Endothelial cell of umbilical vein (primary cell): ENCODE results near the gene FAM47C. TPM values are rescaled to one million over a fixed set of nuclear protein-coding genes. Genes with fewer than 3 reads are reported as not detected.

Experiments used
- BruUV-seq: library from RNA; stranded (reverse); fragments of 400-500 nt; replicated peaks from 2 replicates; lab custom pipeline; 2021; lab: Mats Ljungman, UMichigan
- CTCF ChIA-PET: fragments of 300-600, 350-600 bp; sonication (Branson Sonifier 250); formaldehyde crosslinking; loops from one replicate; lab custom pipeline; 2021; ENCODE audit warnings: antibody characterized with exemption, inconsistent platforms; lab: Charles Lee
- POLR2A ChIA-PET: fragments of 300-600, 350-600 bp; sonication (Branson Sonifier 250); formaldehyde crosslinking; loops from one replicate; lab custom pipeline; 2021; ENCODE audit warnings: antibody characterized with exemption, inconsistent platforms; lab: Charles Lee
- DNase-seq: peaks from one replicate; pipeline ENCODE4 v3.0.0-alpha.2; 2011; ENCODE audit warnings: low read depth, low spot score
- FAIRE-seq: peaks from 2 replicates; lab custom pipeline; 2011; peaks lifted over from hg19 to GRCh38; lab: Jason Lieb, UNC
- H2AFZ ChIP-seq: 2 replicates; pipeline ENCODE4 v1.6.0; 2012; ENCODE audit warnings: low read depth, low read length, control low read depth, inconsistent platforms
- H3K27ac ChIP-seq: 2 replicates; pipeline ENCODE4 v1.5.1; 2011; ENCODE audit warnings: low read depth, mild to moderate bottlenecking, control low read depth, low read length, moderate library complexity; ENCODE audit not compliant: insufficient read depth
- H3K27me3 ChIP-seq, 2 experiments: 2 replicates each; pipeline versions ENCODE4 v1.6.0 to v1.6.1; 2011; ENCODE audit warnings: low read length in 2 of 2, mixed read lengths in 1 of 2; ENCODE audit not compliant: control insufficient read depth in 2 of 2, insufficient read depth in 2 of 2
- H3K36me3 ChIP-seq, 2 experiments: 2 replicates in 1 of 2; 3 replicates in 1 of 2; pipeline ENCODE4 v1.5.1; 2011; ENCODE audit warnings: low read length in 2 of 2, mild to moderate bottlenecking in 1 of 2, moderate library complexity in 1 of 2; ENCODE audit not compliant: control insufficient read depth in 2 of 2, insufficient read depth in 2 of 2; ENCODE audit errors: extremely low read depth in 1 of 2
- H3K4me1 ChIP-seq: 3 replicates; pipeline ENCODE4 v1.5.1; 2011; ENCODE audit warnings: mild to moderate bottlenecking, low read length; ENCODE audit not compliant: control insufficient read depth, insufficient read depth; ENCODE audit errors: extremely low read depth
- H3K4me2 ChIP-seq: 2 replicates; pipeline ENCODE4 v1.6.1; 2011; ENCODE audit warnings: low read length, control low read depth, mixed read lengths; ENCODE audit not compliant: insufficient read depth
- H3K4me3 ChIP-seq, 3 experiments: fragments of 200-600 bp in 1 of 3; sonication (generic), shearing (Covaris generic) in 1 of 3; replicated peaks in 1 of 3; 2 replicates each; pipeline ENCODE4 v1.5.1; 2011 to 2016; ENCODE audit warnings: control low read depth in 3 of 3, low read length in 3 of 3, mild to moderate bottlenecking in 2 of 3, inconsistent platforms in 1 of 3, low read depth in 1 of 3, moderate library complexity in 1 of 3; ENCODE audit not compliant: insufficient read depth in 1 of 3
- H3K79me2 ChIP-seq: 2 replicates; pipeline ENCODE4 v1.6.0; 2012; ENCODE audit warnings: low read length, inconsistent platforms; ENCODE audit not compliant: control insufficient read depth, insufficient read depth
- H3K9ac ChIP-seq: replicated peaks from 2 replicates; pipeline ENCODE3; 2011; ENCODE audit warnings: low read length, control low read depth; ENCODE audit not compliant: insufficient read depth; ENCODE audit errors: extremely low read depth
- H3K9me1 ChIP-seq: replicated peaks from 3 replicates; pipeline ENCODE4 v1.6.0; 2011; ENCODE audit warnings: mild to moderate bottlenecking, low read length; ENCODE audit not compliant: control insufficient read depth, insufficient read depth; ENCODE audit errors: extremely low read depth
- H3K9me3 ChIP-seq: replicated peaks from 2 replicates; pipeline ENCODE4 v1.5.1; 2012; ENCODE audit warnings: low read length, inconsistent platforms; ENCODE audit not compliant: control insufficient read depth, insufficient read depth
- H4K20me1 ChIP-seq: replicated peaks from 2 replicates; pipeline ENCODE3; 2011; ENCODE audit warnings: mild to moderate bottlenecking, low read length; ENCODE audit not compliant: control insufficient read depth, insufficient read depth; ENCODE audit errors: extremely low read depth
- EZH2 ChIP-seq: IDR thresholded peaks from 2 replicates; pipeline ENCODE4 v1.6.1; 2012; ENCODE audit warnings: borderline replicate concordance, low read depth, mild to moderate bottlenecking, moderate library complexity, low read length, inconsistent platforms; ENCODE audit not compliant: severe bottlenecking
- FOS ChIP-seq: IDR thresholded peaks from 2 replicates; pipeline ENCODE4 v1.6.1; 2011; ENCODE audit warnings: mild to moderate bottlenecking, low read length, moderate library complexity, borderline replicate concordance; ENCODE audit not compliant: insufficient read depth
- GATA2 ChIP-seq: IDR thresholded peaks from 2 replicates; pipeline ENCODE4 v1.7.0; 2011; ENCODE audit warnings: low read depth, mild to moderate bottlenecking, moderate library complexity, mixed read lengths, low read length; ENCODE audit not compliant: insufficient read length, insufficient read depth
- JUN ChIP-seq: IDR thresholded peaks from 2 replicates; pipeline ENCODE4 v1.6.1; 2011; ENCODE audit warnings: borderline replicate concordance, low read depth; ENCODE audit not compliant: insufficient read length, insufficient read depth
- MYC ChIP-seq: IDR thresholded peaks from one replicate; pipeline ENCODE4 v1.6.1; 2011; ENCODE audit warnings: mild to moderate bottlenecking, low read depth, low read length
- POLR2A ChIP-seq: IDR thresholded peaks from 2 replicates; pipeline ENCODE4 v1.6.1; 2012; ENCODE audit warnings: low read depth, mild to moderate bottlenecking, control low read depth, low read length
- POLR2AphosphoS5 ChIP-seq: IDR thresholded peaks from 2 replicates; pipeline ENCODE4 v1.6.1; 2012; ENCODE audit warnings: low read depth, mild to moderate bottlenecking, control low read depth, low read length, moderate library complexity; ENCODE audit not compliant: insufficient read depth
- dilution Hi-C: fragments of 300-500 bp; cut with MboI; formaldehyde crosslinking; loops from one replicate; pipeline ENCODE4 v1.15.0; 2019; ENCODE audit warnings: low sequenced_read_pairs; ENCODE audit not compliant: extremely low pct_ligation_motif_present
- intact Hi-C: fragments of 100-400 bp; cut with micrococcal nuclease; formaldehyde crosslinking; loops from one replicate; pipeline ENCODE4 v1.10.0; 2022
- polyA plus RNA-seq, 4 experiments: library from polyadenylated mRNA; depleted of rRNA in 3 of 4; stranded (reverse) in 3 of 4; unstranded in 1 of 4; fragments of >200 nt; gene quantifications; 2 replicates each; pipeline versions ENCODE4 v1.2.1 to v1.2.3, GENCODE V29; 2011 to 2012; ENCODE audit warnings: missing spikeins in 1 of 4
- total RNA-seq: library from RNA; stranded (reverse); gene quantifications from 2 replicates; pipeline ENCODE4 v1.2.3, GENCODE V29; 2021
- TF ChIP-seq, protein P1 (sequence below): IDR thresholded peaks from 2 replicates; pipeline ENCODE4 v1.6.1; 2011; ENCODE audit not compliant: insufficient read depth, insufficient read length
- TF ChIP-seq, protein P2 (sequence below), 2 donors: IDR thresholded peaks; 1 replicate in 1 of 2; 2 replicates in 1 of 2; pipeline ENCODE4 v1.5.1; 2011; ENCODE audit warnings: low read length in 2 of 2, mild to moderate bottlenecking in 2 of 2, moderate library complexity in 2 of 2, control low read depth in 1 of 2, inconsistent platforms in 1 of 2, low read depth in 1 of 2; ENCODE audit not compliant: insufficient read depth in 1 of 2; ENCODE audit errors: extremely low read depth in 1 of 2

Gene FAM47C
- total and polyA plus RNA-seq, 2 donors (not counting 3 experiments of a cell fraction or from before 2014, with no cell fraction given): not detected

DNA sequence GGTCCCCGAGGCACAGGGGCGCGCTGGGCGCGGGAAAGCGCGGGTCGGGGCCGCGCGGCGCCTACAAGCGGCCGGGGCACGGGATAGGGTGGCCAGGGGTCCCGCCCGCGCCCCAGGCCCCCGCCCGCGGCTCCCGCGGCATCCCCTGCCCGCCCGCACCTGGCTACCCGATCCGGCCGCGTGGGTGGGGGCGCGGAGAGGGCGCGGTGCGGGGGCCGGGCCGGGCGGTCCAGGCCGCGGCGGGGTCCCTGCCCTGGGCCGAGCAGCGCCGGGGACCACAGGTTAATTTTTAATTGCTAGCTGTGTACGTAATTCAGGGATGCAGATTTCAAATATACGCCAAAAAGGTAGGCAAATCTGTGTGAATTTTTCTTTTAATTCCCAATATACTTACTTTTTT is 44.3 kb upstream of the FAM47C start:
- Histone ChIP-seq H3K4me2 (no peak overlapping the region), H3K36me3 (no peaks in the 10 kb centered on the region), H3K27me3 (peaks cover 0 to 5% of the 10 kb centered on the region in 2 experiments), H3K9me1 (no peaks in the 10 kb centered on the region), H3K27ac (no peak overlapping the region), H3K79me2 (no peaks in the 10 kb centered on the region), H3K9me3 (no peaks in the 10 kb centered on the region), H3K4me3 (no peak overlapping the region), H2AFZ (no peak overlapping the region), H4K20me1 (no peaks in the 10 kb centered on the region), H3K4me1 (no peaks in the 10 kb centered on the region), H3K9ac (no peak overlapping the region)
- TF ChIP-seq EZH2: no peak
- dilution Hi-C loops (no loop called here), intact Hi-C loops (no loop called here)
- ChIA-PET CTCF (no interaction called here), POLR2A (no interaction called here)
- BruUV-seq: no TSS peak
- FAIRE-seq: no peak
- no peak for DNase-seq

DNA sequence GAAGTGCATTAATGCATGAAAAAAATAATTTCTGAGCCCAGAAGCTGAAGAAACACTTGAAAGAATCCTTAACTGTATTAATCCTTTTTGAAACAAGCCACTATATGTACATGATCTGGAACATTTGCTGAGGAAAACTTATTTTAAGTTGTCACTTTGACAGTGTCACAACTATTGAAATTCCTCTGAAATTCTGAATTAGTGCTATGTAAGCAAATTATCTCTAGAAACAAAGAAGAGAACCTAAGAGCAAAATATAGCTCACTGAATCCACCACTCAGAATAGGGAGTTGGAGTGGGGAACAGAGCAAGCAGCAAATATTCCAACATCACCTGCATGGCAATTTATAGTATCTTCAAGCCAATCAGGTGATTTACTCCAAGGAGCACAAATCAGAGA is 34.6 kb upstream of the FAM47C start:
- no peak overlapping the region for H2AFZ ChIP-seq
- POLR2A ChIA-PET: no interaction called here
- H3K36me3 ChIP-seq: no peaks in the 10 kb centered on the region
- H4K20me1 ChIP-seq: no peaks in the 10 kb centered on the region
- DNase-seq (no peak), FAIRE-seq (no peak)
- no peaks in the 10 kb centered on the region for H3K9me1 ChIP-seq
- H3K27ac ChIP-seq: no peak overlapping the region
- H3K27me3 ChIP-seq: no peaks in the 10 kb centered on the region
- no peak overlapping the region for H3K9ac ChIP-seq
- no peak for TF ChIP-seq MYC
- TF ChIP-seq, protein P1, sequence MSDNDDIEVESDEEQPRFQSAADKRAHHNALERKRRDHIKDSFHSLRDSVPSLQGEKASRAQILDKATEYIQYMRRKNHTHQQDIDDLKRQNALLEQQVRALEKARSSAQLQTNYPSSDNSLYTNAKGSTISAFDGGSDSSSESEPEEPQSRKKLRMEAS: no peak
- no peak for TF ChIP-seq POLR2AphosphoS5
- TF ChIP-seq, protein P2, sequence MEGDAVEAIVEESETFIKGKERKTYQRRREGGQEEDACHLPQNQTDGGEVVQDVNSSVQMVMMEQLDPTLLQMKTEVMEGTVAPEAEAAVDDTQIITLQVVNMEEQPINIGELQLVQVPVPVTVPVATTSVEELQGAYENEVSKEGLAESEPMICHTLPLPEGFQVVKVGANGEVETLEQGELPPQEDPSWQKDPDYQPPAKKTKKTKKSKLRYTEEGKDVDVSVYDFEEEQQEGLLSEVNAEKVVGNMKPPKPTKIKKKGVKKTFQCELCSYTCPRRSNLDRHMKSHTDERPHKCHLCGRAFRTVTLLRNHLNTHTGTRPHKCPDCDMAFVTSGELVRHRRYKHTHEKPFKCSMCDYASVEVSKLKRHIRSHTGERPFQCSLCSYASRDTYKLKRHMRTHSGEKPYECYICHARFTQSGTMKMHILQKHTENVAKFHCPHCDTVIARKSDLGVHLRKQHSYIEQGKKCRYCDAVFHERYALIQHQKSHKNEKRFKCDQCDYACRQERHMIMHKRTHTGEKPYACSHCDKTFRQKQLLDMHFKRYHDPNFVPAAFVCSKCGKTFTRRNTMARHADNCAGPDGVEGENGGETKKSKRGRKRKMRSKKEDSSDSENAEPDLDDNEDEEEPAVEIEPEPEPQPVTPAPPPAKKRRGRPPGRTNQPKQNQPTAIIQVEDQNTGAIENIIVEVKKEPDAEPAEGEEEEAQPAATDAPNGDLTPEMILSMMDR (IDR thresholded peaks at IDR 0.05; ENCODE audit: extremely low read depth in 1 of 2, insufficient read depth in 1 of 2, low read depth in 1 of 2, low read length in 2 of 2): no peak
- TF ChIP-seq FOS: no peak
- no peak for TF ChIP-seq GATA2
- no peak for TF ChIP-seq JUN
- no peak for TF ChIP-seq POLR2A
- no peak for TF ChIP-seq EZH2
- dilution Hi-C loops (no loop called here), intact Hi-C loops (no loop called here)
- no TSS peak for BruUV-seq
- CTCF ChIA-PET: no interaction called here
- no peaks in the 10 kb centered on the region for H3K79me2 ChIP-seq
- H3K9me3 ChIP-seq: no peaks in the 10 kb centered on the region
- no peaks in the 10 kb centered on the region for H3K4me1 ChIP-seq
- no peak overlapping the region for H3K4me3 ChIP-seq
- H3K4me2 ChIP-seq: no peak overlapping the region
